Measurements from ENCODE around the gene LTA4H. TPM values are rescaled to one million over a fixed set of nuclear protein-coding genes. Genes with fewer than 3 reads are reported as not detected.

Gene LTA4H
- total and polyA plus RNA-seq, 10 of the 15 experiments (the other 5 are each of a cell fraction or from before 2014, with no cell fraction given): 43.9 to 106 (median 47.3) TPM

DNA sequence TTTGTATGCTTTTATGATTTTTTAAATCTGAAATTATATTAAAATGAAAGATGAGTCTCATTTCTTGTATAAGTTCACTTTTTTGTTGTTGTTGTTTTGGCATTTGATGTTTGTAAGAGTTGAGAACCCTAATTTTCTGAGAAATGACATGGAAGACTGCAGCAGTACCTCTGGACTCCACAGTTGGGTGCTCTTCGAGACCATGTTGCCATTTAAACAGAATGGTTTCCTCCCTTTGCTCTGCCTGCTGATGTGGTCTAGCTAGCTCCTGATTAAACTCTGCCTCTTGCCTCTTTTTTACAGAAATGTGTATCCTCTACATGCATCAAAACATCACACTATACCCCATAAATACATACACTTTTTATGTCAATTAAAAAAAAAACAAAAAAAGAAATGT lies 5.8 kb upstream of the LTA4H start:
- H4K20me1 ChIP-seq (ENCODE audit: control insufficient read depth, insufficient read depth): no peaks in the 10 kb centered on the region
- DNase-seq (ENCODE audit: low read depth, low spot score): no peak
- no peak overlapping the region for H3K27ac ChIP-seq (ENCODE audit: control insufficient read depth, insufficient read depth)
- TF ChIP-seq NR2C1 (IDR thresholded peaks at IDR 0.05) (no peak), HDGF (IDR thresholded peaks at IDR 0.05) (no peak), GATAD2B (conservative IDR thresholded peaks at IDR 0.05; ENCODE audit: low read depth) (no peak), ZNF217 (IDR thresholded peaks at IDR 0.05) (no peak), BACH1 (IDR thresholded peaks at IDR 0.05; ENCODE audit: borderline replicate concordance) (no peak), TCF7 (IDR thresholded peaks at IDR 0.05; ENCODE audit: borderline replicate concordance) (no peak), SMAD1 (IDR thresholded peaks at IDR 0.05; ENCODE audit: low read depth, partially characterized antibody) (no peak)
- TF ChIP-seq, protein P1, sequence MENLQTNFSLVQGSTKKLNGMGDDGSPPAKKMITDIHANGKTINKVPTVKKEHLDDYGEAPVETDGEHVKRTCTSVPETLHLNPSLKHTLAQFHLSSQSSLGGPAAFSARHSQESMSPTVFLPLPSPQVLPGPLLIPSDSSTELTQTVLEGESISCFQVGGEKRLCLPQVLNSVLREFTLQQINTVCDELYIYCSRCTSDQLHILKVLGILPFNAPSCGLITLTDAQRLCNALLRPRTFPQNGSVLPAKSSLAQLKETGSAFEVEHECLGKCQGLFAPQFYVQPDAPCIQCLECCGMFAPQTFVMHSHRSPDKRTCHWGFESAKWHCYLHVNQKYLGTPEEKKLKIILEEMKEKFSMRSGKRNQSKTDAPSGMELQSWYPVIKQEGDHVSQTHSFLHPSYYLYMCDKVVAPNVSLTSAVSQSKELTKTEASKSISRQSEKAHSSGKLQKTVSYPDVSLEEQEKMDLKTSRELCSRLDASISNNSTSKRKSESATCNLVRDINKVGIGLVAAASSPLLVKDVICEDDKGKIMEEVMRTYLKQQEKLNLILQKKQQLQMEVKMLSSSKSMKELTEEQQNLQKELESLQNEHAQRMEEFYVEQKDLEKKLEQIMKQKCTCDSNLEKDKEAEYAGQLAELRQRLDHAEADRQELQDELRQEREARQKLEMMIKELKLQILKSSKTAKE (IDR thresholded peaks at IDR 0.05; ENCODE audit: low read depth, poor library complexity, severe bottlenecking): no peak
- TF ChIP-seq, protein P2, sequence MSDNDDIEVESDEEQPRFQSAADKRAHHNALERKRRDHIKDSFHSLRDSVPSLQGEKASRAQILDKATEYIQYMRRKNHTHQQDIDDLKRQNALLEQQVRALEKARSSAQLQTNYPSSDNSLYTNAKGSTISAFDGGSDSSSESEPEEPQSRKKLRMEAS (IDR thresholded peaks at IDR 0.05; ENCODE audit: low read depth, low read length): no peak
- intact Hi-C loops (cut with micrococcal nuclease; ENCODE audit: unreplicated experiment) (no loop called here), in situ Hi-C loops (cut with MboI) (no loop called here)
- H3K9ac ChIP-seq (ENCODE audit: control insufficient read depth, insufficient read depth, low read length): no peak overlapping the region
- H3K4me3 ChIP-seq: no peak overlapping the region
- ChIA-PET CTCF (interaction anchor here (0.9 to 1.0 kb wide), 3 partner anchors 20 to 154 kb away, joined by 3 read pairs; no protein-coding TSS in a partner anchor), SMC1A (ENCODE audit: uncharacterized antibody, unreplicated experiment) (interaction anchor here (0.8 to 1.0 kb wide), 2 partner anchors 50 to 210 kb away, joined by 3 to 4 read pairs; no protein-coding TSS in a partner anchor), POLR2A (interaction anchor here (0.9 kb wide), 1 partner anchor 13 kb away, joined by 3 read pairs; no protein-coding TSS in a partner anchor), RAD21 (ENCODE audit: unreplicated experiment) (no interaction called here)
- 28% methylated on average over 1 of the region's 1 CpG for WGBS (ENCODE audit: insufficient coverage, insufficient replicate concordance, low lambda C conversion rate, missing lambda C conversion rate)
- H3K27me3 ChIP-seq (replicated peaks in 1 of 2; ENCODE audit: control insufficient read depth in 2 of 2, insufficient read depth in 2 of 2, low read length in 1 of 2): no peaks in the 10 kb centered on the region
- FAIRE-seq: no peak
- H3K36me3 ChIP-seq (ENCODE audit: control insufficient read depth in 2 of 2, insufficient read depth in 2 of 2, low read length in 1 of 2): no peaks in the 10 kb centered on the region
- peaks cover 18% of the 10 kb centered on the region for H3K4me1 ChIP-seq (ENCODE audit: control insufficient read depth, insufficient read depth, low read length)
- H3K9me3 ChIP-seq (replicated peaks; ENCODE audit: control insufficient read depth, insufficient read depth, low read length): no peaks in the 10 kb centered on the region; the same call in 2 of the 3 replicates
- no peak overlapping the region for H3K4me2 ChIP-seq (ENCODE audit: control insufficient read depth, insufficient read depth)
- no peak for ATAC-seq
- no TSS peak for BruUV-seq (replicated peaks)
- H2AFZ ChIP-seq (ENCODE audit: control insufficient read depth, low read depth, low read length): no peak overlapping the region
- H3K79me2 ChIP-seq (ENCODE audit: control insufficient read depth, insufficient read depth, low read length): no peaks in the 10 kb centered on the region

Measured in GM12878 (cell line).